HepG2 (cell line): ENCODE measurements around the gene RAD17. TPM values are rescaled to one million over a fixed set of nuclear protein-coding genes. Genes with fewer than 3 reads are reported as not detected.

ENCODE experiments used
- ASH2L ChIP-seq: fragments of 300-600, 200-600 bp; sonication (generic); IDR thresholded peaks from 2 replicates; pipeline ENCODE4 v1.7.0; 2017; ENCODE audit warnings: low read depth, mild to moderate bottlenecking, moderate library complexity, mixed read lengths, low read length; ENCODE audit not compliant: insufficient read length
- ATM ChIP-seq: fragments of 450-650 bp; IDR thresholded peaks from 2 replicates; pipeline ENCODE4 v1.7.1; 2017; ENCODE audit warnings: mild to moderate bottlenecking, borderline replicate concordance
- DR1 ChIP-seq: sonication (generic); formaldehyde crosslinking; IDR thresholded peaks from 2 replicates; pipeline ENCODE4 v1.8.0; 2021; ENCODE audit warnings: mild to moderate bottlenecking, missing genetic modification reagents, inconsistent platforms
- E2F5 ChIP-seq: sonication (generic); formaldehyde crosslinking; conservative IDR thresholded peaks from 2 replicates; pipeline ENCODE4 v1.4.0; 2020; ENCODE audit warnings: missing genetic modification reagents
- HNRNPH1 ChIP-seq: fragments of 200-400 bp; formaldehyde crosslinking; optimal IDR thresholded peaks from 2 replicates; pipeline ENCODE3; 2017; ENCODE audit warnings: mild to moderate bottlenecking, low read depth, low read length
- NFE2 ChIP-seq: sonication (generic); formaldehyde crosslinking; IDR thresholded peaks from 2 replicates; pipeline ENCODE4 v1.4.0; 2020; ENCODE audit warnings: missing genetic modification reagents
- NFIB ChIP-seq: sonication (generic); formaldehyde crosslinking; IDR thresholded peaks from 2 replicates; pipeline ENCODE4 v1.9.0; 2021; ENCODE audit warnings: missing genetic modification reagents, mild to moderate bottlenecking, borderline replicate concordance
- RAD21 ChIP-seq: fragments of 450-650 bp; formaldehyde crosslinking; IDR thresholded peaks from 2 replicates; pipeline ENCODE4 v1.5.0; 2020; ENCODE audit warnings: mild to moderate bottlenecking
- RBM22 ChIP-seq: fragments of 200-400 bp; formaldehyde crosslinking; optimal IDR thresholded peaks from 2 replicates; pipeline ENCODE3; 2017; ENCODE audit warnings: mild to moderate bottlenecking, low read length, moderate library complexity
- RCOR2 ChIP-seq: IDR thresholded peaks from 2 replicates; pipeline ENCODE4 v1.6.1; 2016; ENCODE audit warnings: missing biosample characterization, missing genetic modification reagents
- RFX3 ChIP-seq: IDR thresholded peaks from 2 replicates; pipeline ENCODE4 v1.6.1; 2016; ENCODE audit warnings: missing biosample characterization, missing genetic modification reagents
- RFXAP ChIP-seq: sonication (generic); formaldehyde crosslinking; IDR thresholded peaks from 2 replicates; pipeline ENCODE4 v1.4.0; 2020; ENCODE audit warnings: missing genetic modification reagents, borderline replicate concordance
- SMARCE1 ChIP-seq: fragments of 450-650 bp; IDR thresholded peaks from 2 replicates; pipeline ENCODE4 v1.6.1; 2017; ENCODE audit warnings: borderline replicate concordance
- SNRNP70 ChIP-seq: fragments of 200-400 bp; formaldehyde crosslinking; IDR thresholded peaks from 2 replicates; pipeline ENCODE4 v1.6.1; 2017; ENCODE audit warnings: mild to moderate bottlenecking, low read depth, low read length, moderate library complexity
- TAF1 ChIP-seq: sonication (generic); formaldehyde crosslinking; IDR thresholded peaks from 2 replicates; pipeline ENCODE4 v1.4.0; 2020; ENCODE audit warnings: missing genetic modification reagents
- UBTF ChIP-seq: sonication (generic); formaldehyde crosslinking; IDR thresholded peaks from 2 replicates; pipeline ENCODE4 v1.4.0; 2020; ENCODE audit warnings: mild to moderate bottlenecking, missing genetic modification reagents
- ZBTB7B ChIP-seq: sonication (generic); formaldehyde crosslinking; IDR thresholded peaks from 2 replicates; pipeline ENCODE4 v1.4.0; 2020; ENCODE audit warnings: missing genetic modification reagents
- ZFX ChIP-seq: sonication (generic); formaldehyde crosslinking; IDR thresholded peaks from 2 replicates; pipeline ENCODE4 v1.4.0; 2020; ENCODE audit warnings: mild to moderate bottlenecking, low read depth, missing genetic modification reagents, moderate library complexity
- ZNF136 ChIP-seq: sonication (generic); formaldehyde crosslinking; IDR thresholded peaks from 2 replicates; pipeline ENCODE4 v1.8.1; 2022; ENCODE audit warnings: low read depth, mild to moderate bottlenecking, moderate library complexity, missing genetic modification reagents
- ZNF33B ChIP-seq: sonication (generic); formaldehyde crosslinking; IDR thresholded peaks from 2 replicates; pipeline ENCODE4 v1.5.1; 2020; ENCODE audit warnings: mild to moderate bottlenecking, missing genetic modification reagents
- ZNF34 ChIP-seq: sonication (generic); formaldehyde crosslinking; IDR thresholded peaks from 2 replicates; pipeline ENCODE4 v1.4.0; 2020; ENCODE audit warnings: mild to moderate bottlenecking, missing genetic modification reagents, borderline replicate concordance
- ZNF496 ChIP-seq: sonication (generic); formaldehyde crosslinking; IDR thresholded peaks from 2 replicates; pipeline ENCODE4 v1.8.1; 2023; ENCODE audit warnings: mild to moderate bottlenecking, moderate library complexity, missing genetic modification reagents; ENCODE audit not compliant: insufficient replicate concordance
- ZNF672 ChIP-seq: sonication (generic); formaldehyde crosslinking; IDR thresholded peaks from 2 replicates; pipeline ENCODE4 v1.8.1; 2022; ENCODE audit warnings: missing genetic modification reagents
- ZNF703 ChIP-seq: sonication (generic); formaldehyde crosslinking; IDR thresholded peaks from 2 replicates; pipeline ENCODE4 v1.5.1; 2020; ENCODE audit warnings: missing genetic modification reagents, mild to moderate bottlenecking, moderate library complexity, borderline replicate concordance
- ZNF800 ChIP-seq: sonication (generic); formaldehyde crosslinking; IDR thresholded peaks from 2 replicates; pipeline ENCODE4 v1.4.0; 2020; ENCODE audit warnings: missing genetic modification reagents
- ZSCAN9 ChIP-seq: IDR thresholded peaks from 2 replicates; pipeline ENCODE4 v1.6.1; 2016; ENCODE audit warnings: borderline replicate concordance
- polyA plus RNA-seq, 8 experiments: library from polyadenylated mRNA; depleted of rRNA in 3 of 8; stranded (reverse) in 7 of 8; unstranded in 1 of 8; fragments of >200 nt; fragmentation: Illumina TruSeq in 4 of 8; extraction: Trizol in 4 of 8; gene quantifications; 2 replicates each; pipeline versions ENCODE4 v1.2.1 to v1.2.3, GENCODE V29; 2011 to 2016; ENCODE audit warnings: low read depth in 4 of 8, missing spikeins in 1 of 8, mixed read lengths in 1 of 8; ENCODE audit not compliant: insufficient read depth in 1 of 8
- total RNA-seq, 5 experiments: library from RNA; depleted of rRNA; stranded (reverse); fragments of >200 nt; fragmentation: Illumina TruSeq; extraction: Trizol; gene quantifications; 2 replicates each; pipeline ENCODE4 v1.2.3, GENCODE V29; 2016; ENCODE audit warnings: low read depth in 1 of 5

The RAD17 gene
- total and polyA plus RNA-seq, 2 of the 13 experiments (the other 11 are each of a cell fraction or from before 2014, with no cell fraction given), result 24.0 to 25.9 TPM

GRCh38 chr5:69369340-69370121 is at the start of gene RAD17, which contains the start of the genes AK6 and TAF9 (continued):
- TF ChIP-seq ZNF33B (CRISPR knock-in tag), result no peak
- peak; percentile 46; the same call in 1 of the 2 replicates for TF ChIP-seq RAD21 (CRISPR knock-in tag)
- 0 out of 2 replicates have a peak, but pooled peaks have one; percentile 31 for TF ChIP-seq RCOR2 (CRISPR knock-in tag)
- no peak; the same call in 1 of the 2 replicates for TF ChIP-seq ZNF703 (CRISPR knock-in tag)
- TF ChIP-seq RFXAP, result peak; percentile 65; the same call in 1 of the 2 replicates
- no peak for TF ChIP-seq RFX3 (CRISPR knock-in tag)
- 0 out of 2 replicates have a peak, but pooled peaks have one; percentile 57 for TF ChIP-seq ZNF136 (CRISPR knock-in tag)
- no peak for TF ChIP-seq ATM
- peak; percentile 83; the same call in 1 of the 2 replicates for TF ChIP-seq ZNF34
- TF ChIP-seq TAF1 (CRISPR knock-in tag), result peak; percentile 88
- no peak for TF ChIP-seq ZNF672 (CRISPR knock-in tag)
- no peak for TF ChIP-seq HNRNPH1
- TF ChIP-seq NFE2 (CRISPR knock-in tag), result no peak
- peak; percentile 98 for TF ChIP-seq ZBTB7B (CRISPR knock-in tag)
- TF ChIP-seq ZNF496, result no peak
- no peak for TF ChIP-seq RBM22
- no peak for TF ChIP-seq E2F5 (CRISPR knock-in tag)
- peak; percentile 97 for TF ChIP-seq ASH2L
- no peak; the same call in 1 of the 2 replicates for TF ChIP-seq ZNF800
- TF ChIP-seq SNRNP70, result no peak
- TF ChIP-seq ZSCAN9 (CRISPR knock-in tag), result no peak
- peak; percentile 78 for TF ChIP-seq DR1
- peak; percentile 92 for TF ChIP-seq ZFX
- no peak for TF ChIP-seq NFIB (CRISPR knock-in tag)
- TF ChIP-seq UBTF (CRISPR knock-in tag), result peak; percentile 89
- TF ChIP-seq SMARCE1, result no peak
